Airway epithelial cell (primary cell): ENCODE results near the gene OR6C1. TPM values are rescaled to one million over a fixed set of nuclear protein-coding genes. Genes with fewer than 3 reads are reported as not detected.

Experiments used
- total RNA-seq: library from RNA; depleted of rRNA; stranded (reverse); fragments of >200 nt; gene quantifications from 2 replicates; pipeline ENCODE4 v1.2.3, GENCODE V29; 2015

Gene OR6C1
- total RNA-seq: not detected in 2 replicates

GRCh38 chr12:55314043-55314442 lies at the start of gene OR6C1:
Gene OR6C1 (plus strand): TSS chr12:55314343. CDS start chr12:55320600, 6,257 bp downstream.

GRCh38 chr12:55296469-55296868 lies 17.7 kb upstream of the OR6C1 start, which contains the start of gene OR6C6:
Gene OR6C6 (minus strand): TSS chr12:55296569. CDS start chr12:55295232, 1,337 bp downstream.

GRCh38 chr12:55330446-55330845 lies 16.3 kb downstream of the OR6C1 start, which contains the start of gene OR6C3:
Gene OR6C3 (plus strand): TSS chr12:55330746. CDS start chr12:55331701, 955 bp downstream.

GRCh38 chr12:55362675-55363074 lies 48.5 kb downstream of the OR6C1 start, which contains the start of gene OR6C75:
Gene OR6C75 (plus strand): TSS chr12:55362975. CDS start chr12:55365111, 2,136 bp downstream.

Other genes with a start within 250 kb of the OR6C1 start
- gene OR9K2, start 187.9 kb upstream of the OR6C1 start, total RNA-seq: not detected in 2 replicates
- gene OR10A7, start 93.3 kb upstream of the OR6C1 start, total RNA-seq: not detected in 2 replicates
- gene OR6C74, start 69.7 kb upstream of the OR6C1 start, total RNA-seq: not detected in 2 replicates
- gene OR6C6, start 17.8 kb upstream of the OR6C1 start, total RNA-seq: not detected in 2 replicates
- gene OR6C3, start 16.4 kb downstream of the OR6C1 start, total RNA-seq: not detected in 2 replicates
- gene OR6C75, start 48.6 kb downstream of the OR6C1 start, total RNA-seq: not detected in 2 replicates
- gene OR6C65, start 86.2 kb downstream of the OR6C1 start, total RNA-seq: not detected in 2 replicates
- not detected in 2 replicates for gene OR6C76, start 111.9 kb downstream of the OR6C1 start, total RNA-seq
- not detected in 2 replicates for gene OR6C2, start 129.7 kb downstream of the OR6C1 start, total RNA-seq
- gene OR6C70, start 155.8 kb downstream of the OR6C1 start, total RNA-seq: not detected in 2 replicates
- gene OR6C68, start 178.0 kb downstream of the OR6C1 start, total RNA-seq: not detected in 2 replicates
- gene OR6C4, start 235.3 kb downstream of the OR6C1 start, total RNA-seq: not detected in 2 replicates